Measurements from ENCODE around the gene NTMT1. TPM values are rescaled to one million over a fixed set of nuclear protein-coding genes. Genes with fewer than 3 reads are reported as not detected.

The NTMT1 gene
- total and polyA plus RNA-seq, 7 donors: 67.5 to 178 (median 92.9) TPM

DNA sequence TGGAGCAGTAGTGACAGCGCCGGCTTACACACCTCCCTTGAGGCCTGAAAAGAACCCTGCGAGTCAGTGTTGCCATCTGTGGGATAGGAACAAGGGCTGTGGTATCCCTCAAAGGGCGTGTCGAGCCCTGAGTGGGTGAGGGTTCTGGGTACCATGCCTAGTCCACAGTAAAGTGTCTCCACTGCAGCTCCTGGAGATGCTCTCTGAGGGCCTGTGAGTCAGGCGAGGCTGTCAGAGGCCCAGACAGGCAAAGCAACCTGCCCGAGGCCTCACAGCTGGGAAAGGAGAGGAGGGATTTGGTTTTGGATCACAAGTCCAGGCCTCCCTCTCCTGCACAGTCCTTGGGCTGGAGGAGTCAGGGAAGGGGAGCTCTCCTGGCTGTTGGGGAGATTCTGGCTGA, 45.6 kb downstream of the NTMT1 start:
- TF ChIP-seq, protein P1, sequence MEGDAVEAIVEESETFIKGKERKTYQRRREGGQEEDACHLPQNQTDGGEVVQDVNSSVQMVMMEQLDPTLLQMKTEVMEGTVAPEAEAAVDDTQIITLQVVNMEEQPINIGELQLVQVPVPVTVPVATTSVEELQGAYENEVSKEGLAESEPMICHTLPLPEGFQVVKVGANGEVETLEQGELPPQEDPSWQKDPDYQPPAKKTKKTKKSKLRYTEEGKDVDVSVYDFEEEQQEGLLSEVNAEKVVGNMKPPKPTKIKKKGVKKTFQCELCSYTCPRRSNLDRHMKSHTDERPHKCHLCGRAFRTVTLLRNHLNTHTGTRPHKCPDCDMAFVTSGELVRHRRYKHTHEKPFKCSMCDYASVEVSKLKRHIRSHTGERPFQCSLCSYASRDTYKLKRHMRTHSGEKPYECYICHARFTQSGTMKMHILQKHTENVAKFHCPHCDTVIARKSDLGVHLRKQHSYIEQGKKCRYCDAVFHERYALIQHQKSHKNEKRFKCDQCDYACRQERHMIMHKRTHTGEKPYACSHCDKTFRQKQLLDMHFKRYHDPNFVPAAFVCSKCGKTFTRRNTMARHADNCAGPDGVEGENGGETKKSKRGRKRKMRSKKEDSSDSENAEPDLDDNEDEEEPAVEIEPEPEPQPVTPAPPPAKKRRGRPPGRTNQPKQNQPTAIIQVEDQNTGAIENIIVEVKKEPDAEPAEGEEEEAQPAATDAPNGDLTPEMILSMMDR (IDR thresholded peaks at IDR 0.05): no peak
- Histone ChIP-seq H3K4me1 (no peaks in the 10 kb centered on the region), H3K4me3 (no peak overlapping the region), H3K36me3 (ENCODE audit: insufficient read depth in 1 of 2, low read depth in 1 of 2) (no peaks in the 10 kb centered on the region), H3K27me3 (ENCODE audit: insufficient read depth in 3 of 3, low read length in 2 of 3) (peaks cover 0 to 58% (median 18%) of the 10 kb centered on the region in 3 donors), H3K27ac (no peak overlapping the region), H3K9me3 (no peaks in the 10 kb centered on the region)
- intact Hi-C loops (cut with DNase I): no loop called here
- WGBS, 3 donors: 71 to 76% (median 73%) methylated on average over 7 of the region's 7 CpGs
- DNase-seq (no peak), ATAC-seq (no peak)

DNA sequence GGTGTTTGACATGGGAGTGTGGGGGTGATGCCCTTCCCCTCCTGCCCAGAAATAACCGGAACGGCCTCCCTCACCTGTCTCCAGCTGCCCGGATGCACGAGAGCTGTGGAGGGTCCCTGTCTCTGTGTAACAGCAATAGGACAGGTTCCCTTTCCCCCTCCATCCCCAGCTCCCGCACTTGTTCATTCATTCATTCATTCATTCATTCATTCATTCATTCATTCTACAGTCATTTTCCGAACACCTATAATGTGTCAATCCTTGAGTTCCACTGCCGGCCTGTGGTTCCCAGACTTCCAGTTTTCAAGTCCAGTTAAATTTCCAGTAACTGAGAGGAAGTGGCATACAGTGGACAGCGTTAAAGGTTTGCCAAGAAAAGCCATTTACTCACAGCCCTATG, 46.7 kb downstream of the NTMT1 start:
- no peaks in the 10 kb centered on the region for H3K4me1 ChIP-seq
- intact Hi-C loops (cut with DNase I): no loop called here
- no peak overlapping the region for H3K27ac ChIP-seq
- 76 to 79% (median 78%) methylated on average over 7 to 8 of the region's 8 CpGs for WGBS, 3 donors
- DNase-seq (no peak), ATAC-seq (no peak)
- H3K4me3 ChIP-seq: no peak overlapping the region
- peaks cover 0 to 58% (median 16%) of the 10 kb centered on the region in 3 donors for H3K27me3 ChIP-seq (ENCODE audit: insufficient read depth in 3 of 3, low read length in 2 of 3)
- TF ChIP-seq, protein P1 (IDR thresholded peaks at IDR 0.05): no peak
- no peaks in the 10 kb centered on the region for H3K36me3 ChIP-seq (ENCODE audit: insufficient read depth in 1 of 2, low read depth in 1 of 2)
- H3K9me3 ChIP-seq: no peaks in the 10 kb centered on the region

DNA sequence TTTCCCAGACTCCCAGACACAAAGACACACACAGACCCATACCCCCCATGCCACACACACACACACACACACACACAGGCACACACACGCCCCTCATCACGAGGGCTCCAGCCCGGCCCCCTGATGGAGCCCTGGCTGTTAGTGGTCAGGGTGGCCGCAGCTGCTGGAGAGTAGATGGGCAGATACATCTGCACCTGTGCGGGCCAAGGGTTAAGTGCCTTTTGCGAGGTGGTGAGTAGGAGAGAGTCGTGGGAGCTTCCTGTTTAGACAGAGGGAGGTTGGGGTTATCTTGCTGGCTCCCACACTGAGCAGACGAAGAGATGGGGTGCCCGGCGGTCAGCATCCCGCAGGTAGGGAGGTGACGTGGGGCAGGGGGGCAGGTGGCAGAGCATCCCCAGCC, 47.6 kb downstream of the NTMT1 start:
- ATAC-seq (no peak), DNase-seq (no peak)
- Histone ChIP-seq H3K36me3 (ENCODE audit: insufficient read depth in 1 of 2, low read depth in 1 of 2) (no peaks in the 10 kb centered on the region), H3K27me3 (ENCODE audit: insufficient read depth in 3 of 3, low read length in 2 of 3) (peaks cover 0 to 60% (median 13%) of the 10 kb centered on the region in 3 donors), H3K4me3 (no peak overlapping the region), H3K9me3 (no peaks in the 10 kb centered on the region), H3K4me1 (no peaks in the 10 kb centered on the region), H3K27ac (no peak overlapping the region)
- WGBS, 3 donors: 61 to 75% (median 67%) methylated on average over 9 to 12 of the region's 12 CpGs
- intact Hi-C loops (cut with DNase I): no loop called here
- TF ChIP-seq, protein P1 (IDR thresholded peaks at IDR 0.05): no peak

DNA sequence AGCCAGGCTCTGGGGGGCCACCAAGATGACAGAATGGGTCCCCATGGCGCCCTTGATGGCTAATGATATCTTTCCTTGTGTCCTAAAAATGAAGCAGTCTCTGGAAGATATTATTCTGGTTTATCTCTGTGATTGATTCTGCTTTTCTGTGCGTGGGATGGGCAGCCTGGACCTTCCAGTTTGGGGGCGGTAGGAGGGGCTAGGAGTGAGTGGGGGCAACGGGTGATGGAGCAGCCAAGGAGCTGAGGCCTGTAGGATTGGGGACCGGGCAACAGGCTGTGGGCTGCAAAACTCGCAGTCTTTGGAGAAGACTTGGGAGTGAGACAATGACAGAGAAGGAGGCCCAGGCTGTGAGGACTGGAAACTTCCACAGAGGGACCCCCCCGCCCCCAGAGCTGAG, 48.3 kb downstream of the NTMT1 start:
- intact Hi-C loops (cut with DNase I): no loop called here
- H3K27ac ChIP-seq: no peak overlapping the region
- no peaks in the 10 kb centered on the region for H3K36me3 ChIP-seq (ENCODE audit: insufficient read depth in 1 of 2, low read depth in 1 of 2)
- no peak overlapping the region for H3K4me3 ChIP-seq
- TF ChIP-seq, protein P1 (IDR thresholded peaks at IDR 0.05): no peak
- peaks cover 0 to 61% (median 15%) of the 10 kb centered on the region in 3 donors for H3K27me3 ChIP-seq (ENCODE audit: insufficient read depth in 3 of 3, low read length in 2 of 3)
- 79 to 83% (median 82%) methylated on average over 7 of the region's 7 CpGs for WGBS, 3 donors
- H3K9me3 ChIP-seq: no peaks in the 10 kb centered on the region
- ATAC-seq: no peak
- H3K4me1 ChIP-seq: no peaks in the 10 kb centered on the region
- no peak for DNase-seq

DNA sequence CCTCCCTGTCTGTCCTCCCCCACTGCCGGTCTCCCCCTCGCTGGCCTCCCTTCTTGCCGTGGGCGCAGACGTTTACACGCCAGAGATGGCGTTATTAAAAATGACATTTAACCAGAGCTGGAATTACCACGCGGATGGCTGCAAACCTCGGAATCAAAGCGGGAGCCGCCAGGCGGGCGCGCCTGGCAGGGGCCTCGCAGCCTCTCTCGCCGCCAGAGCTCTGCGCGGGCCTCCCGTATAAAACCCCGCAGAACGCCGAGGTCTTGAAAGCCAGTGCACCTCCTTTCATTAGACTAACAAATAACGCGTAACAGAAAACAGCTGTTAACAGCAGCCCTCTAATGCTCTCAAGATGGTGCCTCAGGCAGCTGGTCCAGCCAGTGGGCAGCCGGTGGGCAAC, 49.7 kb downstream of the NTMT1 start:
- H3K36me3 ChIP-seq (ENCODE audit: insufficient read depth in 1 of 2, low read depth in 1 of 2): no peaks in the 10 kb centered on the region
- WGBS, 3 donors: 27 to 37% (median 28%) methylated on average over 27 of the region's 27 CpGs
- no peaks in the 10 kb centered on the region for H3K4me1 ChIP-seq
- DNase-seq: no peak
- H3K4me3 ChIP-seq: no peak overlapping the region
- intact Hi-C loops (cut with DNase I): no loop called here
- no peaks in the 10 kb centered on the region for H3K9me3 ChIP-seq
- TF ChIP-seq, protein P1 (IDR thresholded peaks at IDR 0.05): no peak
- H3K27ac ChIP-seq: no peak overlapping the region
- H3K27me3 ChIP-seq (ENCODE audit: insufficient read depth in 3 of 3, low read length in 2 of 3): peaks cover 0 to 55% (median 15%) of the 10 kb centered on the region in 3 donors
- no peak for ATAC-seq

Measured in psoas muscle (tissue), 8 donors.